ENCODE data around the gene ZDHHC18.
"Not testable (repeated sequence)": the region's sequence is repeated elsewhere in the genome, so short reads cannot be mapped to it uniquely, and the experiment has no call there.

Gene ZDHHC18

DNA sequence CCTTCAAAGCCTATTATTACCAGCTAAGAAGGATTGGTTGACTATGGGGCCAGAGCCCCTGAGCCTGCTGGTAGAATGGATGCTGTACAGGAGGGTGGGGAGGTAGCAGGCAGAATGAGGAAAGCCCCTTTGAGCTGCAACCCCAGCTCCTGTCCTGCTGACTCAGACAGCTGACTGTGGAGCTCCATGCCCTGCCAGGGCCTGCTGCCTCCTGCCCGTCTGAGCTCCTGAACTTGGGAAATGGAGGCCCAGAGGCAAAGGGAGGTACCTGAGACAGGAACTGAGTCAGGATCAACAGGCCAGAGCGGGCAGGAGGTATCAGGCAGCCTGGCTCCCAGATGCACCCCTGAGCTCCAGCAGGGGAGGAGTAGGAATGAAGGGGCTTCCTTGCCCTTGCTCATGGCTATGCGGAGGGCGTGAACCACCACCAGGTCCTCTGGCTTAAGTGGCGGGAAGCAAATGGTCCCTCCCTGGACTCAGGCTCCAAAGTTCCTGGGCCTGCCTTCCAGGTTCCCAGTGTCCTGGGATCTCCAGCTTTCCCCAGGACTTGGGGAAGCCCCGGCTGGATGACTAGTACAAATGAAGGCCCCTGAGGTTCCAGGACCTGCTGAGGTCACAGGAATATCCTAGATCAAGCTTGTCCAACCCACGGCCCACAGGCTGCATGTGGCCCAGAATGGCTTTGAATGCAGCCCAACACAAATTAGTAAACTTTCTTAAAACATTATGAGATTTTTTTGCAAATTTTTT is 32.6 kb downstream of the ZDHHC18 start:
- DNase-seq: no peak

DNA sequence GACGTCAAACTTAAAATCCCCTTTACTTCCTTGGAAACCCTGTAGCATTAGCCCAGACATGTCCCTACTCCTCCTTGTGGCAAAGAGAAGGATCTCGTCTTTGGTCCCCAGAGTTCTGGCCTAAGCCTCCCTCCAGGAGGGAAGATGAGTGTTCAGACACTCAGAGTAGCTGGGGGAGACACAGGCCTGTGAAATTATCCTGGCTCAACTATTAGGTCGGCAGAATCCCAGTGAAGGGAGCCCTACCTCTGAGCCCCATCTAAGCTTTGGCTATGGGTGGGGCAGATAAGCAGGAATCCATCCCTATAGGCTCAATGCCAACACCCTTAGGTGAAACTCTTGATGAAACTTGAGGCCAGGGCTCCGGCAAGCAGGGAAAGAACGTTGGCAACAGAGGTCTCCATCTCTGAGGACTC is 34.8 kb downstream of the ZDHHC18 start:
- DNase-seq: no peak

DNA sequence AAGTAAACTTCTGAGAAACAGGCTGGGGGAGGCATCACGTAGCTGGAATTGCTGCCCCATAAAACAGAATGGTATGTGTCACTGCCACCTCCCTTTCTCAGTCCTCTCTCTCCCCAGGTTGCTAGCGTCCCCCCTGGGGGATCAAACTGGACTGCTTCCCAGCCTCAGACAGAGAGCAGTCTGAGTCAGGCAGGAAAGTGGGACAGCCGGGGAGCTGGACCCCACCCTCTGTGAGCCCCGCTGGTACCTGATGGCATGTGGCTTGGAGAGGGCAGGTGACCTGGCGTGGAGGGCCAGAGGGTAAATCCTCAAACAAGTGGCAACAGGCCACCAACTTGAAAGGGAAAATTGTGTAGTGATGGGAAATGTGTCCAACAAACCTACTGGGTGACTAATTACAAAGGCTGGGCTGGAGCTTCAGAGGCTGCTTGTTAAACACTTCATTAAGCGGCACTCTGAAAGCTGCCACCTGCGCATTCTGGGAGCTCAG is 35.4 kb downstream of the ZDHHC18 start:
- no peak for DNase-seq

- peak; percentile 13 for DNase-seq
These were observed 36.5 kb downstream of the ZDHHC18 start, which contains the start of gene SFN for GRCh38 chr1:26862781-26863684. Gene SFN, plus strand, starts transcription at chr1:26863149. Its CDS starts 64 bp downstream, at chr1:26863213.

DNA sequence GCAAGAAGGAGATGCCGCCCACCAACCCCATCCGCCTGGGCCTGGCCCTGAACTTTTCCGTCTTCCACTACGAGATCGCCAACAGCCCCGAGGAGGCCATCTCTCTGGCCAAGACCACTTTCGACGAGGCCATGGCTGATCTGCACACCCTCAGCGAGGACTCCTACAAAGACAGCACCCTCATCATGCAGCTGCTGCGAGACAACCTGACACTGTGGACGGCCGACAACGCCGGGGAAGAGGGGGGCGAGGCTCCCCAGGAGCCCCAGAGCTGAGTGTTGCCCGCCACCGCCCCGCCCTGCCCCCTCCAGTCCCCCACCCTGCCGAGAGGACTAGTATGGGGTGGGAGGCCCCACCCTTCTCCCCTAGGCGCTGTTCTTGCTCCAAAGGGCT is 37.2 kb downstream of the ZDHHC18 start:
- DNase-seq: no peak

GRCh38 chr1:26864610-26865480 is 38.4 kb downstream of the ZDHHC18 start:
- peak; percentile 96 for DNase-seq

DNA sequence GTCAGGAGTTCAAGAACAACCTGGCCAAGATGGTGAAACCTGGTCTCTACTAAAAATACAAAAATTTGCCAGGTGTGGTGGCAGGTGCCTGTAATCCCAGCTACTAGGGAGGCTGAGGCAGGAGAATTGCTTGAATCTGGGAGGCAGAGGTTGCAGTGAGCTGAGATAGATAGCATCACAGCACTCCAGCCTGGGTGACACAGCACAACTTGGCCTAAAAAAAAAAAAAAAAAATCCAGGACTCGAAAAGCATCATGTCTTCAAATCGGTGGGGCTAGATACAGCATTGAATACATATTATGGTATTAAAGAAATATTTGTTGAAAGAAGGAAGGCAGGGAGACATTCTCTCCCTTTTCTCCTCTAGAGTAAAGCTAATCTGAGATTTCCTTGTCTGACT is 46.6 kb downstream of the ZDHHC18 start:
- not testable (repeated sequence) for DNase-seq

GRCh38 chr1:26874896-26875295 is 48.4 kb downstream of the ZDHHC18 start:
- DNase-seq: no peak

DNA sequence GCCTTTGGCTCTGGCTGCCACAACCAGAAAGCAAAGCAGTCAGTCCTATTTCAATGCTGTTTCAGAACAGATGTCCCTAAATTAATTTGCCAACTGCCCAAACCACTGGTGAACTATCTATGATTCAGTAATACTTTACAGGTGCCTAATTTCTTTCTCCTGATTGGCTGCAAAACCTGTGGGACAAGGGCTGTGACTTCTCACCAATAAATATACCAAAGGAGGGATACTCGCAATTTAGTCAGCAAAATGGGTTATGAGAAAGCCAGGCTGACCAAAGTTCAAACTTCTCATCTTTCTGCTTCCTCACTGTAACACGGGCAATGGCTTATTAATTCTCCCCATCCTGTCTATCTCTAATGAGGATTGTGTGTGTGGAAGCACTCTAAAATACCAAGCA is 50.8 kb downstream of the ZDHHC18 start:
- DNase-seq: no peak

DNA sequence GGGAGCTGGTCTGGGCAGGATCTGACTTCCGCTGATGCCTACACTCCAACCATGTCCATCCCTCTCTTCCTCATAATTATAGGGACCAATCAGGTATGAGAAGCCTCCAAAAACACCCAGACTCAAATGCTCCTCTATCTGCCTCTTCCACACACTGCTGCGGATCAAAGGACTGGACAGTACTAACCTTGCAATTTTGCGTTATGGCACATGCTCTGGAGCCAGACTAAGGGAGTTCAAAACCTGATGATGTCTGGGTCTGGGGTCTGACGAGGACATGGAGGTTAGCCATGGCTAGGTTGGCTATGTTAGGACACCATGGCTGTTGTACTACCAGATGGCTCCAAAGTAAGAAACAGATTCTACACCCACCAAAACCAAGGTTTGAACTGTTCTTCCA is 53.3 kb downstream of the ZDHHC18 start:
- DNase-seq: no peak

DNA sequence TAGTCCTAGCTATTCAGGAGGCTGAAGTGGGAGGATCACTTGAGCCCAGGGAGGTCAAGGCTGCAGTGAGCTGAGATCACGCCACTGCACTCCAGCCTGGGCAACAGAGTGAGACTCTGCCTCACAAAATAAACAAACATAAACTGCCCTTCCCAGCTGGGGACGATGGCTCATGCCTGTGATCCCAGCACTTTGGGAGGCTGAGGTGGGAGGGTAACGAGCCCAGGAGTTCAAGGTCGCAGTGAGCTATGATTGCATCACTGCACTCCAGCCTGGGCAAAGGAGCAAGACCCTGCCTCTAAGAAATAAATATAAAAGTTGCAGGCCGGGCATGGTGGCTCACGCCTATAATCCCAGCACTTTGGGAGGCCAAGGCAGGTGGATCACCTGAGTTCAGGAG is 55.1 kb downstream of the ZDHHC18 start:
- DNase-seq: not testable (repeated sequence)

GRCh38 chr1:26882696-26883463 is 56.4 kb downstream of the ZDHHC18 start:
- DNase-seq: no peak

DNA sequence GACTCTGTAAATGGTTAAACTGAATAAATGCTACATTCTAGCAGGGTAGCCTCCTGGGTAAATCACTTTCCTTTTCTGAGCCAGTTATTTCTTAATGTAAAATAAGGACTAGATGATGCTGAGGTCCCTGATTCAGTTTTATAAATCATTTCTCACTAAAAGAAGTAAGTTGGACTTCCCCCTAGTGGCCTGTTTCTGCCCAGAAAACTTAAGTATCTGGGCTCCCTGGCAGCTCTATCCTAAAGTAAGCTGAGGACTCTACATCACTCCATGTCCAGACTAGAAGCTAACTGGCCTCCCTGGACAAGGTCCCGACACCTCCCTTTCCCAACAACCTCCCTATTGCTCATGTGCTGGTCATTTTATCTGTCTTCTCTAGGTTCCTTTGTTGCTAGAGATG is 60.6 kb downstream of the ZDHHC18 start:
- DNase-seq: peak; percentile 22

GRCh38 chr1:26888231-26888630 is 61.7 kb downstream of the ZDHHC18 start:
- no peak for DNase-seq

GRCh38 chr1:26889551-26890466 is 63.3 kb downstream of the ZDHHC18 start, which contains the start of gene GPN2:
Gene GPN2, minus strand, starts transcription at chr1:26890283. Its CDS starts 187 bp downstream, at chr1:26890096.
- peak; percentile 61 for DNase-seq

- no peak for DNase-seq
These were observed 63.9 kb downstream of the ZDHHC18 start for GRCh38 chr1:26890467-26890796.

- DNase-seq: no peak
These were observed 67.8 kb downstream of the ZDHHC18 start for GRCh38 chr1:26894263-26894662.

DNA sequence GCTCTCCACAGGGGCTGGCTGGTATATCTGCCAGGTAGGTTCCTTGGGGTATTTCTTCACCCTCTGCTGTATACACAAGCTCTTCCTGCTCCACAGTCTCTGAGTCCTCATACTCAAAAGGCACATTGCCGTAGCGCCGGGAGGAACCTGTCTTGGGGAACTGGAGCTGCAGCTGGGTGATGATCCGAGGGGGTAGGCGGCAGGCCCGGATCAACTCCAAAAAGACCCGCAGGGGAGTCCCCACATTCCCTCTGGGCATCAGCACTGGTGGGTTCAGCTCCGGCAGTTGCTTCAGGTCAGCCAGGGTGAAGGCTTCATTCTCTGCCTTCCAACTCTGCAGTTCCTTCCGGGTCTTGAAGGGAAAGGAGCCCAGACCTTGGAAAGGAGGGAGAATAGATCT is 70.9 kb downstream of the ZDHHC18 start:
- DNase-seq: no peak

- DNase-seq: peak; percentile 78
These were observed 73.7 kb downstream of the ZDHHC18 start, which contains the start of gene GPATCH3 for GRCh38 chr1:26900001-26900814. Gene GPATCH3, minus strand, starts transcription at chr1:26900467. Its CDS starts 25 bp downstream, at chr1:26900442.
